Measurements from ENCODE around the gene CEP83.

DNA sequence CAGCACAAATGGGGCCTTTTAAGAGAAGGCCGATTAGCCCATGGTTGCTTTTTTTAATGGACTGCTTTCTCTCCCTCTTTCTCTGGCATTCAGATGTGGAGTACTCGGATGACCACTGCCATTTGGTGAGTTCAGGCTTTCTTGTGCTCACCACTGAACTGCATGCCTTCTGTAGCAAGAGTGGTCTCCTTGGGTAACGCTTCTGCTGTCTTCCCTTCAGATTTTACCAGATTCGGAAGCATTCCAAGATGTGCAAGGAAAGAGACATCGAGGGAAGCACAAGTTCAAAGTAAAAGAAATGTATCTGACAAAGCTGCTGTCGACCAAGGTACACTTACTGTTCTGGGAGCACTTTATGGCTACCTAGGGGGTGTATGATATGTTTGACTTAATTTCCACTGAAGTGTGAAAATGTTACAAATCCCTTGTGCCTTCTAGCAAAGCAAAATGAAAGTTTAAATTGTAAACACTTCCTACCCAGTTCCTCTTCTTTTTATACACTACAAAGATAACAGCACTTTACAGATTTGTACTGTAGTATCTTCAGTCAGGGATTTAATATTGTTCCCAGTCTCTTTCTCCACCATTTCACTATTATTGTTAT is 162.5 kb downstream of the CEP83 start:
- TF ChIP-seq, protein P1, sequence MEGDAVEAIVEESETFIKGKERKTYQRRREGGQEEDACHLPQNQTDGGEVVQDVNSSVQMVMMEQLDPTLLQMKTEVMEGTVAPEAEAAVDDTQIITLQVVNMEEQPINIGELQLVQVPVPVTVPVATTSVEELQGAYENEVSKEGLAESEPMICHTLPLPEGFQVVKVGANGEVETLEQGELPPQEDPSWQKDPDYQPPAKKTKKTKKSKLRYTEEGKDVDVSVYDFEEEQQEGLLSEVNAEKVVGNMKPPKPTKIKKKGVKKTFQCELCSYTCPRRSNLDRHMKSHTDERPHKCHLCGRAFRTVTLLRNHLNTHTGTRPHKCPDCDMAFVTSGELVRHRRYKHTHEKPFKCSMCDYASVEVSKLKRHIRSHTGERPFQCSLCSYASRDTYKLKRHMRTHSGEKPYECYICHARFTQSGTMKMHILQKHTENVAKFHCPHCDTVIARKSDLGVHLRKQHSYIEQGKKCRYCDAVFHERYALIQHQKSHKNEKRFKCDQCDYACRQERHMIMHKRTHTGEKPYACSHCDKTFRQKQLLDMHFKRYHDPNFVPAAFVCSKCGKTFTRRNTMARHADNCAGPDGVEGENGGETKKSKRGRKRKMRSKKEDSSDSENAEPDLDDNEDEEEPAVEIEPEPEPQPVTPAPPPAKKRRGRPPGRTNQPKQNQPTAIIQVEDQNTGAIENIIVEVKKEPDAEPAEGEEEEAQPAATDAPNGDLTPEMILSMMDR (IDR thresholded peaks at IDR 0.05): no peak
- TF ChIP-seq POLR2A (IDR thresholded peaks at IDR 0.05): no peak

Data from stomach (tissue), 4 donors.